G401 (cell line): ENCODE results near the gene GDPD4. TPM values are rescaled to one million over a fixed set of nuclear protein-coding genes. Genes with fewer than 3 reads are reported as not detected.

Source experiments
- DNase-seq: peaks from one replicate; pipeline ENCODE4 v3.0.0-alpha.2; 2015; ENCODE audit warnings: low spot score
- in situ Hi-C: cut with HindIII; loops from 2 replicates; pipeline ENCODE4 v1.10.0; 2016; ENCODE audit warnings: low sequenced_read_pairs, mixed read lengths
- total RNA-seq: library from RNA; depleted of rRNA; stranded (reverse); fragments of >200 nt; shearing (Covaris generic); gene quantifications from 2 replicates; pipeline ENCODE4 v1.2.3, GENCODE V29; 2014; rRNA removed

The GDPD4 gene
- not detected in 2 replicates for total RNA-seq

- no peak for DNase-seq
- in situ Hi-C loops: no loop called here
These were observed at the start of gene GDPD4 for GRCh38 chr11:77301510-77301909. TSS of gene GDPD4 (minus strand) at chr11:77301686. CDS start at chr11:77285137, 16,549 bp downstream.

GRCh38 chr11:77347948-77348347 lies 46.5 kb upstream of the GDPD4 start:
- in situ Hi-C loops: no loop called here

GRCh38 chr11:77346906-77347603 lies 45.6 kb upstream of the GDPD4 start:
- DNase-seq: no peak
- in situ Hi-C loops: no loop called here

More at GRCh38 chr11:77347948-77348347, 46.5 kb upstream of the GDPD4 start:
- DNase-seq: no peak

- in situ Hi-C loops: no loop called here
- no peak for DNase-seq
These were observed 44.1 kb upstream of the GDPD4 start for GRCh38 chr11:77345621-77346020.

- in situ Hi-C loops: no loop called here
- no peak for DNase-seq
These were observed 39.0 kb upstream of the GDPD4 start for GRCh38 chr11:77340501-77340900.

GRCh38 chr11:77332259-77332658 lies 30.8 kb upstream of the GDPD4 start:
- DNase-seq: no peak
- in situ Hi-C loops: no loop called here

- in situ Hi-C loops: no loop called here
- DNase-seq: no peak
These were observed 23.7 kb upstream of the GDPD4 start for GRCh38 chr11:77325159-77325558.

GRCh38 chr11:77324508-77324907 lies 23.0 kb upstream of the GDPD4 start:
- in situ Hi-C loops: no loop called here

GRCh38 chr11:77322926-77323590 lies 21.6 kb upstream of the GDPD4 start:
- in situ Hi-C loops: no loop called here
- peak; percentile 23 for DNase-seq

More at GRCh38 chr11:77324508-77324907, 23.0 kb upstream of the GDPD4 start:
- DNase-seq: no peak

- DNase-seq: peak; percentile 88
- in situ Hi-C loops: no loop called here
These were observed 21.0 kb upstream of the GDPD4 start for GRCh38 chr11:77322506-77322905.

- in situ Hi-C loops: no loop called here
- DNase-seq: no peak
These were observed 18.9 kb upstream of the GDPD4 start for GRCh38 chr11:77320351-77320750.

- in situ Hi-C loops: no loop called here
These were observed 17.1 kb upstream of the GDPD4 start for GRCh38 chr11:77318600-77318999.

GRCh38 chr11:77316733-77317342 lies 15.4 kb upstream of the GDPD4 start:
- in situ Hi-C loops: no loop called here

More at GRCh38 chr11:77318600-77318999, 17.1 kb upstream of the GDPD4 start:
- no peak for DNase-seq

GRCh38 chr11:77312107-77312506 lies 10.6 kb upstream of the GDPD4 start:
- in situ Hi-C loops: no loop called here
- no peak for DNase-seq

More at GRCh38 chr11:77316733-77317342, 15.4 kb upstream of the GDPD4 start:
- DNase-seq: peak; percentile 9

- no peak for DNase-seq
- in situ Hi-C loops: no loop called here
These were observed 10.2 kb upstream of the GDPD4 start for GRCh38 chr11:77311701-77312100.

GRCh38 chr11:77310721-77311120 lies 9.2 kb upstream of the GDPD4 start:
- in situ Hi-C loops: no loop called here

GRCh38 chr11:77309401-77310085 lies 8.1 kb upstream of the GDPD4 start:
- DNase-seq: no peak
- in situ Hi-C loops: no loop called here

More at GRCh38 chr11:77310721-77311120, 9.2 kb upstream of the GDPD4 start:
- no peak for DNase-seq

- no peak for DNase-seq
- in situ Hi-C loops: no loop called here
These were observed 7.4 kb upstream of the GDPD4 start for GRCh38 chr11:77308838-77309237.

GRCh38 chr11:77303328-77303727 lies 1.8 kb upstream of the GDPD4 start:
- DNase-seq: no peak

GRCh38 chr11:77302752-77303151 lies 1.3 kb upstream of the GDPD4 start:
- DNase-seq: no peak
- in situ Hi-C loops: no loop called here

More at GRCh38 chr11:77303328-77303727, 1.8 kb upstream of the GDPD4 start:
- in situ Hi-C loops: no loop called here
